RWPE1 (cell line): ENCODE results near the gene SLC35E1.
"Not testable (repeated sequence)": the region's sequence is repeated elsewhere in the genome, so short reads cannot be mapped to it uniquely, and the experiment has no call there.

Source experiments
- CTCF ChIA-PET: fragments of 350-600 bp; sonication (Branson Sonifier 250); formaldehyde crosslinking; extraction: SDS; loops from one replicate; lab custom pipeline; 2021; lab: Yijun Ruan, JAX
- POLR2A ChIA-PET: fragments of 400-600 bp; formaldehyde crosslinking; extraction: SDS; loops from one replicate; lab custom pipeline; 2020; ENCODE audit warnings: antibody characterized with exemption; ENCODE audit not compliant: low non-redundant PET; lab: Yijun Ruan, JAX
- DNase-seq: peaks from one replicate; pipeline ENCODE4 v3.0.0; 2012; ENCODE audit warnings: low spot score
- H3K27ac ChIP-seq: fragments of 450-650 bp; 2 replicates; pipeline ENCODE4 v1.5.1; 2017
- TF ChIP-seq, protein P1 (sequence below): fragments of 450-650 bp; conservative IDR thresholded peaks from 2 replicates; pipeline ENCODE4 v1.5.1; 2017; ENCODE audit warnings: low read depth, mild to moderate bottlenecking

The SLC35E1 gene

DNA sequence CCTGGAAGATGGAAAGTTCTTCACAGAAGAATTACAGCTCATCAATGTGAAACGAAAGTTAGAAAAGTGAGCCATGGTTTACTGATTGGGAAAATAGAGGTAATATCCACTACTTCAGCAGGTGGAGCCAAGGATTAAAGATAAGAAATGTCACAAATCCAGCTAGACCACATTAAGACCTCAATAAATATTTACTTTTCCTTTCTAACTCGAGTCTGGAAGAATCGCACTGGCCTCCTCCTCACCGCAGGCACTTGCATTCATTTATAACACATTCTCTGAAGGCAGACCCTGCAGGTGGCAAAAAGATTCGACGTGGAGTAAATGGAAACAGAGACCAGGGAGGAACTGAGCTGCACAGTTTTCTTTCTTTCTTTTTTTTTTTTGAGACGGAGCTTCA, 7.4 kb downstream of the SLC35E1 start:
- TF ChIP-seq, protein P1, sequence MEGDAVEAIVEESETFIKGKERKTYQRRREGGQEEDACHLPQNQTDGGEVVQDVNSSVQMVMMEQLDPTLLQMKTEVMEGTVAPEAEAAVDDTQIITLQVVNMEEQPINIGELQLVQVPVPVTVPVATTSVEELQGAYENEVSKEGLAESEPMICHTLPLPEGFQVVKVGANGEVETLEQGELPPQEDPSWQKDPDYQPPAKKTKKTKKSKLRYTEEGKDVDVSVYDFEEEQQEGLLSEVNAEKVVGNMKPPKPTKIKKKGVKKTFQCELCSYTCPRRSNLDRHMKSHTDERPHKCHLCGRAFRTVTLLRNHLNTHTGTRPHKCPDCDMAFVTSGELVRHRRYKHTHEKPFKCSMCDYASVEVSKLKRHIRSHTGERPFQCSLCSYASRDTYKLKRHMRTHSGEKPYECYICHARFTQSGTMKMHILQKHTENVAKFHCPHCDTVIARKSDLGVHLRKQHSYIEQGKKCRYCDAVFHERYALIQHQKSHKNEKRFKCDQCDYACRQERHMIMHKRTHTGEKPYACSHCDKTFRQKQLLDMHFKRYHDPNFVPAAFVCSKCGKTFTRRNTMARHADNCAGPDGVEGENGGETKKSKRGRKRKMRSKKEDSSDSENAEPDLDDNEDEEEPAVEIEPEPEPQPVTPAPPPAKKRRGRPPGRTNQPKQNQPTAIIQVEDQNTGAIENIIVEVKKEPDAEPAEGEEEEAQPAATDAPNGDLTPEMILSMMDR = no peak
- no peak for DNase-seq
- no peak overlapping the region for H3K27ac ChIP-seq
- ChIA-PET CTCF (no interaction called here), POLR2A (no interaction called here)

- ChIA-PET CTCF (no interaction called here), POLR2A (no interaction called here)
- TF ChIP-seq, protein P1 = no peak
- DNase-seq = no peak
- no peak overlapping the region for H3K27ac ChIP-seq
Observed at GRCh38 chr19:16562608-16563025, 9.6 kb downstream of the SLC35E1 start.

- no peak for DNase-seq
- TF ChIP-seq, protein P1 = no peak
- POLR2A ChIA-PET = no interaction called here
- H3K27ac ChIP-seq = no peak overlapping the region
- CTCF ChIA-PET = no interaction called here
Observed at GRCh38 chr19:16561382-16561781, 10.8 kb downstream of the SLC35E1 start.

- DNase-seq = no peak
- no peak overlapping the region for H3K27ac ChIP-seq
- TF ChIP-seq, protein P1 = no peak
- POLR2A ChIA-PET = no interaction called here
- CTCF ChIA-PET = interaction anchor here (0.7 kb wide), 1 partner anchor 10 kb away, joined by 3 read pairs; no protein-coding TSS in a partner anchor
Observed at GRCh38 chr19:16559780-16560276, 12.4 kb downstream of the SLC35E1 start.

- ChIA-PET CTCF (no interaction called here), POLR2A (no interaction called here)
- no peak overlapping the region for H3K27ac ChIP-seq
- no peak for DNase-seq
- TF ChIP-seq, protein P1 = no peak
Observed at GRCh38 chr19:16554776-16555175, 17.4 kb downstream of the SLC35E1 start.

DNA sequence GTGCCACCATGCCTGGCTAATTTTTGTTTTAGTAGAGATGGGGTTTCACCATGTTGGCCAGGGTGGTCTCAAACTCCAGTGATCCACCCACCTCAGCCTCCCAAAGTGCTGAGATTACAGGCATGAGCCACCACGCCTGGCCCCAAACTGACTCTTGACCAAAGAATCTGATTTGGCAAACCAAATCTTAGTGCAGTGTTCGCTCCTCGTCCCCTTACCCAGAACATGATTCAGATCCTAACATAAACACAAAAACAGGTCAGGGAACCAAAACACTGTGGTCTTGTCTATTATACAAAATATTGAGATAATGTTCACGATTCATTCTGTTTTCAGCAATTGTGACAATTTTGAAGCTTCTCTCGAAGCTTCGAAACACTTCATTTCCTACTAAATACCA, 20.3 kb downstream of the SLC35E1 start:
- CTCF ChIA-PET = interaction anchor here (0.6 to 0.8 kb wide), 2 partner anchors 98 to 1437 kb away, joined by 3 to 6 read pairs; no protein-coding TSS in a partner anchor
- H3K27ac ChIP-seq, DNase-seq, POLR2A ChIA-PET: not testable (repeated sequence)

DNA sequence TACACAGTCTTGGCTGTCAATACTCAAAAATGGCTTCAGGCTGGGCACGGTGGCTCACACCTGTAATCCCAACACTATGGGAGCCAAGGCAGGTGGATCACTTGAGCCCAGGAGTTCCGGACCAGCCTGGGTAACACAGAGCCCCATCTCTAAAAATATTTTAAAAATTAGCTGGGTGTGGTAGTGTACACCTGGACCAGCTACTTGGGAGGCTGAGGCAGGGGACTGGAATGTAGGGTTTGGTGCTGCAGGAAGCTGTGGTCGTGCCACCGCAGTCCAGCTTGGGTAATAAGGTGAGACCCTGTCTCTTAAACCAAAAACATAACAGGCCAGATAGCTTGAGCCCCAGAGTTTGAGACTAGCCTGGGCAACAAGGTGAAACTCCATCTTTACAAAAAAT, 23.3 kb downstream of the SLC35E1 start:
- CTCF ChIA-PET = interaction anchor here (0.6 kb wide), 1 partner anchor 78 kb away, joined by 4 read pairs; no protein-coding TSS in a partner anchor

More for the DNA sequence above, 23.3 kb downstream of the SLC35E1 start:
- peak overlapping the region; percentile 38 for H3K27ac ChIP-seq
- POLR2A ChIA-PET = no interaction called here
- TF ChIP-seq, protein P1 = no peak
- no peak for DNase-seq
